Stimulated activated CD8-positive, alpha-beta memory T cell treated with anti-CD3 and anti-CD28 coated beads, Interleukin-15, amount 100 ng/mL, for 1 hour (primary cell): ENCODE measurements around the gene KIFAP3.

Experiments
- DNase-seq: peaks from one replicate; pipeline ENCODE4 v3.0.0-alpha.2; 2020; ENCODE audit warnings: low read depth

The KIFAP3 gene

DNA sequence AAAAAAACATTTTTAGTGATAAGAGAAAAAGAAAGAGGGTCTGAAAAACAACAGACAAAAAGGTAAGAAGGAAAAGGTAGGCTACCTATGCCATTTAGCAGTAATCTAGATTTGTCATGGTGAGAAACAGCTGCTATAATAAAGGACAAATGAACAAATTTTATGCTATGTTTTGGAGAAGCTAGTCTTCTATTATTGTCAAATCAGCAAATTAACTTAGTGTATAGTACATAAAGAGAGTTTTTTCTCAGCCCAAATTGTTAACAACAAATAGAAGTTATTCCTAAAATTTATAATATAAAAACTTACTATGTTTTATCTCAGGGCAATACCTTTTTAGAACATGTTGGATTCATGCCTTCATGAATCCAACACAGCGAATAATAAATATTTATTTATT, 88.7 kb downstream of the KIFAP3 start:
- DNase-seq, result no peak

DNA sequence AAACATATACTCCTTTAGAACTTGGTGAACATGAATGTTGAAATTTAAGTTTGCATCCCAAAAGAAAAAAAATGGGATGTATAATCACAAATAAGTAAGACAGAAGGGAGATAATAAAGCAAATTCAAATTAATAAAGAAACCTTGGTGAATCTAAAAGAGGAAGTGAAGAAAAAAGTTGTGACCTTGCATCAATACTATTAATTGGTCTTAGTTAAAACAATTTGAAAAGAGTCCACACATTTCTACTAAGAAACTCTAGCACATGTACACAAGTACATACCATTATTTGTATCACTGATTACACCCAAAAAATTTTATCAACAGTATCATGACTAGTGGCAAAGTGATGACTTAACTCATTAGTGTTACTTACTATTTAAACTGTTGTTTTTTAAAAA, 100.4 kb downstream of the KIFAP3 start:
- DNase-seq, result no peak

DNA sequence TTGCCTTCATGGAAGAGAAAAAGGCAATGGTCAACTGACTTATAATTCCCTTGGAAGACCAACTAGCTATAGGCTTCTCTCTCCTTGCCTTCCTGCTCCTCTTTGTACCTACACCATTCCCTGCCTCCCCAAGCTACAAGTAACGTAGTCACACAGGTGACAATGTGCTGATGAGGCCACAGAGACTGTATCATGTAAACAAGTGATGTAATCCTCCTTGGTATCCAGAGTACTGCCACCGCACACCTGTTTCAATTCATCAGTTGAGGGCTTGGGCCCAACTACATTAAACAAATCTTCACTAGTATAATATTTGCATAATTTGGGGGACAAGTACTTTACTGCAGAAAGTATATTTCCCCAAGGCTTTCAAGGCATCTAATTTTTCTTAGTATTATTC, 104.4 kb downstream of the KIFAP3 start:
- DNase-seq, result no peak

DNA sequence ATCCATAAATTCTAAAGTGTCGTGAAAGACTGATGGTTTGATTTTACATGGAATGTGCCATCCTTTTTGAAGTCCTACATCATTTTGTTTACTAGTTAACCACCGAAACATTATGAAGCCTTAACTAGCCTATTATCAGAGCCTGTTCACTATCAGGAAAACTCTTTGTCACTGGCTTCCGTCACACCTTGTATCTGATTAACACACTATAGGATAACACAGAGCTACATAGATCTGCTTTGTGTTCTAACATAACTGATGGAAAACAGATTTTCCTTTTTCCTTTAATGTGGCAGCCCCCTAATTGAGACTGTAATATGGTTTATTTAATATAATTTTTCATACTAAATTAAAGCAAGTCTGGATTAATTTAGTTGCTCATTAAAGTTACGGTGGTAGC, 106.3 kb downstream of the KIFAP3 start:
- DNase-seq, result no peak

DNA sequence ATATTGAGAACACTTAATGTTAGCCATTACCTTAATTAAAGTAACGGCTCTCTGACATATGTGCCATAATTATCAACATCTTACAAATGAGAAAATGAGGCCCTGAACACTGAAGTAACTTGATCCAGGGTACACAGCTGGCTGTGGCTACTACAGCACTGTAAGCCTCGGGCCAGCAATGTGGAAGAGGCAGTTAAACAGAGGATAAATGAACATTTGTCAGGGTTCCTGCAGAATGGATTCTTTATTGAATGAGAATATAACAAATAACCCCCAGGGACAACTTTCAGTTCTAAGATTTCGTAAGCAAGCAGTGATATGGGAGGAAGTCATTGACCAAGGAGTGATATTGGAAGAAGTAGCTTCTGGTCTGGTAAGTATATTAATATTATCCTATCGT, 110.3 kb downstream of the KIFAP3 start:
- no peak for DNase-seq

DNA sequence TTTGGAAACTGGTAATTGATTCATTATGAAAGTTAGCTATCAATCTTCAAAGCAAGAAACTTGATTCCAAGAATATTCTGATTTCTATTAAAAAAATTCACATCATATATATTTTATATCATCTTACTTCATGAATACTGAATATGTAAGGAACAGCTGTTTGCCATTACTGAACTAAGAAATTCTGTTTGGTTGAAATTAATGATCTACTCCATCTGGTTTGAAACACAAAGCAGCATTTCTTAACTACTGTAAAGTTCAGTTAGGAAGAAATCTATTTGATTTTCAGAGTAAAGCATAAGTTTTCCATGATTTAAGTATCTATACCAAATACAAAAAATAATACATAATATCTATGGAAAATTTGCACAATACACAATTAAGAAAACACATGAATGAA, 114.8 kb downstream of the KIFAP3 start:
- no peak for DNase-seq

DNA sequence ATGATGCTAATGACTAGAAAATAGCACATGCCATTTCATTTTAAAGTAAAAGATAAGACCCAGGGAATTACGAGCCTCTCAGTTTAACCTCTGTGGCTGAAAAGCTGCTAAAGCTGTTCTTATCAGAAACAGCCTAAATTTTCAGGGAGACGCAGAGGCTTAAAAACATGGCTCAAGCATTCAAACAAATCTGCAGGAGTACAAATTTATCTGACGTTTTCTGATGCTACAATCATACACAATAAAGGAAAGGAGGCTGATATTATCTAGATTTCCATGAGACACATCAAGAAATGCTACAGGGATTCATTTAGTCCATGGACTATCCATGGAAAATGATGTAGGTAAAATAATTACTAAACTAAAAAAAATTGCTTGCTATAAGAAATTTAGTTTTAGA, 115.5 kb downstream of the KIFAP3 start:
- DNase-seq, result no peak

DNA sequence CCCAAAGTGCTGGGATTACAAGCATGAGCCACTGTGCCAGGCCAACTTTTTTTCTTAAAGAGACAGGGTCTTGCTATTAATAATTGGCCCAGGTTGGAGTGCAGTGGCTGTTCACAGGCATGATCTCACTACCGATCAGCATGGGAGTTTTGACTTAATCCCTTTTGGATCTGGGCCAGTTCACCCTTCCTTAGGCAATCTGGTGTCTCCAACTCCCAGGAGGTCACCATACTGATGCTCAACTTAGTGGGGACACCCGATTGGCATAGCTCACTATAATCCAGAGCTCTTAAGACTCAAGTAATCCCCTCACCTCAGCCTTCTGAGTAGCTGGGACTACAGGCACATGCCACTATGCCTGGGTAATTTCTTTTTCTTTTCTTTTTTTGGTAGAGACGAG, 116.6 kb downstream of the KIFAP3 start:
- no peak for DNase-seq

DNA sequence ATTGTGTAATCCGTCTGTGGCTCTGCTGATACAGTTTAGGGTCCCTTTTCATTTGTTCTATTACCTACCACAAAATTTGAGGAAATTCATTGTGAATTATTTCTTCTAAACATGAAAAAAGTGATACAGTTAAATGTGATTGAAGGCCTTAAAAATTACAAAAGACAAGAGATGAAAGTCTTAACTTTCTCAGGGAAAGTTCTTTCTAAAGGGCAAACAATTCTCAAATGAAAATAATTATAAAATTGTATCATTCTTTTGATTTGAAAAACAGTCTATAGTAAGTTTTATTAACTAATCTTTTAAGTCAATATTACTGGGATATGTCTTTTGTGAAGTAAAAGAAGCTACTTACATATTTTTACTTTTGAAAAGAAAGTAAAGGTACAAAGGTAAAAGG, 123.4 kb downstream of the KIFAP3 start:
- no peak for DNase-seq

DNA sequence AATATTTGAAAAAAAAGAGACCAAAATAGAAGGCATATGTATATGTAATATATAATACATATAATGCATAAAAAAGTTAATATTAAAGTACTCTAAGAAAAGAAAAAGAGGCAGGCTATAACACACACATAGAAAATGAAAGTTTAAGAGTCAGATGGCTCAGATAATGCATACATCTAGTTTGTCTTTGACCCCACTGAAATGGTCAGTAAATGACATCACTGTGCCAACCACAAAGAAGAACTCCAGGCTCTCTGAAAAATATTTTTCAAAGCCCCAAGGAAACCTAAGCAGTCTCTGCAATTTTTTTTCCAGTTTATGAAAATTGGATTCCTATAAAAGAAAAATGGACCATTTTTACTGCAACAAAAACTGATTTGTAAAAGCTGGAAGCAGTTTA, 125.4 kb downstream of the KIFAP3 start:
- no peak for DNase-seq

DNA sequence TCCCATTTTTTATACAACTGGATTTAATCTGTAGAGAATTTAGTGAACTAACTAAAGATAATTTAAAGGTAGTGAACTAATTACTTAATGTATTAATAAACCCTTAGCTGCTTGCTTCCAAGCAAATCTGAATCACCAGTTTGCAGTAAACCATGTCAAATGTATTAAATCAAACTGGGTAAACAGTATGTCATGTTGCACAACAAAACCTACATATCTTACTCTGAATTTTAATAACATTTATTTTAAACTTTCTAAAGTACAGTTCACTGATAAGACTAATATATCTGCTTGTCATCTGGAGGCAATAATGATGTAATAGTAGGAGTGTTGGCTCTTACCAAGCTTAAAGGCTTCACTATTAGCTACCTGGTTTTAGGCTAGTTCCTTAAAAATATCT, 128.3 kb downstream of the KIFAP3 start:
- no peak for DNase-seq

DNA sequence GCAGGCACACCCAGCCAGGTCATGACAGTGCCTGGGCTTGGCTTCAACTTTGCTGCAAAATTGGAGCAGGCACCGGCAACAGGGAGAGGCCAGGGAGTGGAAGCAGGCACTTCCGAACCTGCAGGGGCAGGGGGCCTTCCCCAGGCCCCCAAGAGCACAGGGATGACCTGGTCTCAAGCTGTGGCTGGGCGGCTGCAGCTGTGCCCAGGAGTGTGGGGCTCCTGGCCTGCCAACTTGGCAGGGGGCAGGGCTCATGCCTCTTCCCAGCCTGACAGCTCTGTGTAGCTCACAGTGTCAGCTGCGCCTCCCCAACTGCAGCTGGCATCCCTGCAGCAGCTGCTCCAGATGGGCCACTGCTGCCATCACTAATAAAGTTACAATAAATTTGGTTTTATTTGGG, 129.3 kb downstream of the KIFAP3 start:
- DNase-seq, result no peak

DNA sequence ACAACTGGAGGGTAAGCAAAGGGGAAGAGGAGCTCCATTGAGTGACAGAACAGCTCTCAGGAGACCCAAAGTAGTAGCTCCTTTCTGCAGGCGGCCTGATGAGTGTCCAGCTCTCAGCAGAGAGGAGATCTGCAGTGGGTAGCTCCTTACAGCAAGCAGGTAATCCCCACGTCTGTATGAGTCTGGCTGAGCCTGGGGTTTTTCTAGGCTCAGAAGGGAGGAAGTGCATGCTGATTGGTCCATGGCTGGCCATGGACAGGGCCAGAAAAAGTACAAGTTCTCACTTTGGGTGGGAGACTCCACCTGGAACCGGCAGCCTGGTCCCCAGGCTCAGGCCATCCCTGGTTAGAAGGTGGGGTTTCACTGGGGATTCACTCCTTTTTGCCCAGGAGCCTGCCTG, 129.9 kb downstream of the KIFAP3 start:
- DNase-seq, result no peak

DNA sequence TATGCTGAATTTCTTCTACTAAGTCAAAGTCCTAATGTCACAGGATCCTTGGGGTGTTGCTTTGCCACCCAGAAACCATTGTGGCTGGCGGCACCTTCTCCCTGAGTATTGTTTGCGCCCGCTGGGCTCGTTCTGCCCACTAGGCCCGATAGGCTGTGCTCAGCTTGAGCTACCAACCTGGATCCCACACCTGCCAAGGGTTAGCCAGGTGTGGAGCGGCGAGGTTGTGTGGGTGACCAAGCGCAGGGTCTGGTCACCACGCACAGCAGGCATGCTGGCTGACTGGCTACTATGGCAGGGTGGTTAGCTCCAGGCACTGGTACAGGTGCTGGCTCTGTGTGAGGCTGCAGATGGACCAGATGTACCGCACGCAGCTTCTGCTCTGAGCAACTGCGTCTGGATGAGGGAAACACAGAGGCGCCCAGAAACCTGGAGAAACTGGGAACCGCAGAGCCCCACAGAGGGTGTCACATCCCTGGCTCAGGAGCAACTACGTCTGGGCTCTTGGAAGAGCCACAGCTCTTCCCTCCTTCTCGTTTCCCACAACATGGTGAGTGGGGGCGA, 130.4 kb downstream of the KIFAP3 start:
- DNase-seq, result no peak

DNA sequence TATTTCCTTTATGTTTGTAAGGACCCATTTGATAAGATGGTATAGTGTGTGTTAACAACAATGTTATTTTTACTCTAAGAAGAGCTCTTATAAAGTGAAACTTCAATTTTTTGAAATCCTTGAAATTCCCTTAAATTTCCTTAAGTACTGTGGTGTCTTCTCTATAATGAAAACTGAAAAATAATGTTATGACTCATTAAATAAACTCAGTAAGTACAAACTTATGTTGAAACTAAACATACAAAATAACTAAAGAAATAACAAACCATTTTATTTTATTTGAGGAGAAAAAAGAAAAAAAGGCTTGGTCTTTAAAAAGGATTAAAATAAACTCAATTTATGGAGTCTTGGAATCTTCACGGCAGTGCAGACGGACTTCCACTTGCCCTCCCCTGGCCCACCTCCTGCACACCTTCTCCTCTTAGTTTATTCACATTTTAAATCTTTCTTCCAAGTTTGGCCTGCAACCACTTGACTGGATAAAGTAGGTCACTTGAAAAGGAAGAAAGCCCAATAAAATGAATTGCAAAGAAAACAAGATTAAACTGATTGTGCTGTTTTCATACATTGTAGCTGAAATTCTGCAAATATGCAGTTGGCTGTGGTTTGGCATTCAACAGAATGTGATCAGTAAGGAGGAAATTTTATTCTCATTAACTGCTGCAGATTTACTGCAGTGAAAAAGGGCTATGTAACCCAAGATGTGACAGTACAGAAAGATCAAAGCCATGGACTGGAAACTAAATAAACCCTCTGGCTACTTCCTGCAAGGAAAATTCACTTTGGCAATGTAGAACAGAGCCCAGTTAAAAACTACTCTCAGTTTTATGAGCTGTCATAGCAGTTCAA, 132.3 kb downstream of the KIFAP3 start:
- DNase-seq, result no peak

DNA sequence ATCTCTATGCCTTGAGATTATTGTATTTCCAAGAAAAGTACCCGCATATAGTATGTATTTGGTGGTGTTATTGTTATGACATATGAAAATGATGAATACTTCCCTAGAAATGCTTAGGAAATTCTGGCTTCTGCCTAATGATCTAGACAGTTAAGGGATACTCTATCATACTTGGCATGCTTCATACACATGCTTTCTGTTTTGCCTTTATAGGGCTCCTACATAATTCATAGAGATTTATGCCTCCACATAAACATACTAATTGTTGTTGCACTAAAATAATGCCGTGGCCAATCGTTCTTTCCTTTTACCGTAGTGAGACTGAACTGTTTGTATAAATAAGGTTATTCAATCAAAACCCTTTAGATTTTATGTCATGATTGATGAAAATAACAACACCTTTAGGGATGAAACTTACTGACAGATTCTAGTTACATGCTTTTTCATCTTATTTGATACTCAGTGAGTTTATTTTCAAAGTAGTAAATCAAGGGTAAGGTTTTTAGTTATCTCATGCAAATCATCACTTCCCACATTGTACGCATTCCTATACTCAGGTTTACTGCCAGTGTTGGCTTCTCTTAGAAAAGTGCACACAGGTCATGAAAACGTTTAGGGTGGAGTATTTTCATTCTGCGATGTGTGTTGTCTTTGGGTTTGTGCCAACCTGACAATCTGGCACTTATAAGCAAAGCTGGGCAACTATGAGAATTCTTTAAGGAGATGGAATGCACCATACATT, 140.3 kb downstream of the KIFAP3 start:
- DNase-seq, result no peak

DNA sequence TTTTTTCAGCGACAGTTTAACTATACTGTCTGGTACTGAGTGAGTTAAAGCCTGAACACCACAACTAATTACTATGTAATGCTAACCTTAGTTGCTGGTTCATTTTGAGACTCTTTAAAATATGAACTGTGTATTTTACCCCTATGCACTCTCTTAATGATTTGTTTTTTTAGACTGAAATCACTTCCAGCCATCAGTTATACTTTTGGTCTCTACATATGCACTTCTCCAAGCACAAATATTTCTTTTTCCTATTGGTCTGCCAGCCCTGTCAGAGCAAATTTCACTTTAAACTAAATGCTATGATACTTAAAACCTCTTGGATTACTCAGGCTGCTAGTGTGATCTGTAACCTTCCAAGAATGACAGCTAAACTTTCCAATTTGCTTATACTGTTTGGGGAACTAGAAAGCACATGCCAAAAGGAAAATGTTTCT, 142.7 kb downstream of the KIFAP3 start:
- no peak for DNase-seq

DNA sequence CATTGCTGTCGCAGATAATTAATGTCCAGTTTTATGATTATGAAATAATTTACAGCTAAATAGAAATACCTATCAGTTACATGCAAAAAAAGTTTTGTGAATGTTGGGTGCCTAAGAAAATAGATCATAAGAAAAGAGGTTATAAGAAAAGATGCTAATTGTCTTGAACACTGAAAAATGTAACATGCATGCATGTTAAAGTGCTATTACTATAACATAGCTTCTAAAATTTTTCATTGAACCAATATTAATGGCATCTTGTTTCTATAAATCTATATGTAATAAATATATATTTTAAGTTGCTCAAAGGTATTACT, 145.3 kb downstream of the KIFAP3 start:
- DNase-seq, result no peak

DNA sequence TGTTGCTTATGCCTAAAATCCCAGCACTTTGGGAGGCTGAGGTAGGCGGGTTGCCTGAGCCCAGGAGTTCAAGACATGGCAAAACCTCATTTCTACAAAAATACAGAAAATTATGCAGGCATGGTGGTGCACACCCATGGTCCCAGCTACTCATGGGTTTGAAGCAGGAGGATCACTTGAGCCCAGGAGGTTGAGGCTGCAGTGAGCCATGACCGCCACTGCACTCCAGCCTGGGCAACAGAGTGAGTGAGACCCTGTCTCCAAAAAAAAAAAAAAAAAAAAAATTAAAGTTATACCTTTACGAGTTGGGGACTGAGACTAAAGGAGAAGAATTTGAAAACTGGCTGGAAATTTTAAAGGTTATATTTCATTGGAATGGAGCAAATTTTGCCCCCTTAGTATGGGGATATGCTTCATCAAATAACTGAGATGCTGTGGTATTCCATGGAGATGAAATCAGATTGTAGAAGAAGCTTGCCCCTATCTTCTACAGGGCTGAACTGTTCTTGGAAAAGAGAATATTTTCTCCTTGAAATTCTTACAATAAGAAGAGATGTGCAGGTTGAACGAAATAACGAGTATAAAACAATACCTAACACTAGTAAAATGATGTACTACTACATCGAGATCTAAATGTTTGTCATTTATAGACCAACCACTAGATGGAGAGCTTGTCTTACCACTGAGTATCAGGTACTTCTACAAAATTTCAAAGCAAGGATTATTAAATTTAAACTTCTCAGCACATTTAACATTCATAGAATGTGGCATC, 145.9 kb downstream of the KIFAP3 start:
- no peak for DNase-seq

DNA sequence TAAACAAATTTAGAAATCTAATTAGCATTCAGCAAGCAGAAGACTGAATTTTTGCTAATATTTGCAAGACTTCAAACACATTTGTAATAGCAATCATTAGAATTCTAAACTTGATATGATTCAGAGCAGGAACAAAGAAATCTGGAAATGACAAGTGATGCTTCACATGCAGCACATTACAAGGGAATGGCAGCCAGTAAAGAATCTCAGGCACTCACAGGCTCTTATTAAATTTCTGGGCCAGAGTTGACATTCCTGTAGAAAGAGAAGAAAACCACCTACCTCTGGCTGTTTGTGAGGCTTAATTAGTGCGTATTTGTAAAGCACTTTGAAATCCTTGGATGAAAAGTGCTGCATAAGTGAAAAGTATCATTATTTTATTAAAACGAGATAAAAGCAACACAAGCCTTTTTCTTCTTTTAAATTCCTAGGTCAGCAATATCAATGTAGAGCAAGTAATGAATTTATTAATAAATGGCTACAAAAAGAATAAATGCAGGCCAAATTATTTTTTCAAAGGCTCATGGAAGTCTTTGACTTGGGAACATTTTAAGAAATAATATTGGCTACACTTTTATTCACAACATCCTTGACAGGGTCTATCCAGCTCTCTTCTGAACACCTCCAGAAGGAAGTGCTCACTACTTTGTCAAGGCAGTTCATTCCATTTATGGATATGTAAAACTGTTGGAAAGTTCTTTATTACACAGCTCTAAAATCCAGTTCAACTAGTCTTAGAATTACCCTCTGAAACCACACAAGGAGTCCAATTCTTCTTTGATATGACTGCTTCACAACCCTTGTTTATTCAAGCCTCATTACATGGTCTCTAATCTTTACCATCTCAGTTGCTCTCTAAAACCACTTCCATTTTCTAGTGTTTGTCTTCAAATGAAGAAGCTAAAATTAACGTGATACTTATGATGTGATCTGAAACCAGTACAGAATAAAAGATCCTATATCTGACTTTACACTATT, 148.7 kb downstream of the KIFAP3 start:
- no peak for DNase-seq

DNA sequence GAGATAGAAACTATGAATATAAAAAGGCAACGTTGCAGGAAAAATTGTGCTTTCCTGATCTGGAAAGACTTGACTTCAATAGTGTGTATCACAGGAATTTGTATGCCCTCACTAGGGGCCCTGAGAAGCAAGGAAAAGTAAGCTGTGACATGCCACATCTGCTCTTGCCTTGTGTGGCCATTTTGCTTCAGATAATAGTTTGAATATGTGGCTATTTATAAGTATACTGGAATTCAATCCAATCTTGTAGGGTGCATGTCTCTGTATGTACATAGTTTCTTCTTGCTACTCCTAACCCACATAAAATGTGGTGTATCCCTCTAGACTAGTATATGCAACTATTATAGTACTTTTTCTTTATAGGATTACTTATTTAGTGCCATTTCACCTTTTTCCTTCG, 149.7 kb downstream of the KIFAP3 start:
- no peak for DNase-seq
